ENCODE results near the gene SFI1. TPM values are rescaled to one million over a fixed set of nuclear protein-coding genes. Genes with fewer than 3 reads are reported as not detected.

The SFI1 gene
- total RNA-seq, 4 donors from 2014 or later, result 11.0 to 20.0 (median 16.4) TPM

- H3K9me3 ChIP-seq, result no peaks in the 10 kb centered on the region
- WGBS, 2 donors, result 81 to 93% methylated on average over 2 to 4 of the region's 7 CpGs
Observed at GRCh38 chr22:31607696-31608095, 111.4 kb downstream of the SFI1 start.

GRCh38 chr22:31609716-31610115 lies 113.4 kb downstream of the SFI1 start:
- Histone ChIP-seq H3K27me3 (no peaks in the 10 kb centered on the region), H3K36me3 (peaks cover 0 to 41% (median 0%) of the 10 kb centered on the region in 3 donors), H3K4me1 (peaks cover 0 to 16% (median 0%) of the 10 kb centered on the region in 3 donors), H3K9me3 (no peaks in the 10 kb centered on the region), H3K4me3 (no peak overlapping the region), H3K27ac (no peak overlapping the region)
- no peak for TF ChIP-seq POLR2A (IDR thresholded peaks at IDR 0.05)
- TF ChIP-seq CTCF (IDR thresholded peaks at IDR 0.05), result no peak
- no peak for DNase-seq
- WGBS, 2 donors, result 83 to 94% methylated on average over 3 to 6 of the region's 10 CpGs
- intact Hi-C loops (cut with DNase I), result no loop called here

More at GRCh38 chr22:31607696-31608095, 111.4 kb downstream of the SFI1 start:
- no peaks in the 10 kb centered on the region for H3K27me3 ChIP-seq
- TF ChIP-seq CTCF (IDR thresholded peaks at IDR 0.05) (no peak), POLR2A (IDR thresholded peaks at IDR 0.05) (no peak)
- H3K27ac ChIP-seq, result no peak overlapping the region
- no peak overlapping the region for H3K4me3 ChIP-seq
- no peak for DNase-seq
- intact Hi-C loops (cut with DNase I), result no loop called here
- H3K36me3 ChIP-seq, result peaks cover 0 to 61% (median 5%) of the 10 kb centered on the region in 3 donors
- peaks cover 0 to 9% (median 0%) of the 10 kb centered on the region in 3 donors for H3K4me1 ChIP-seq

GRCh38 chr22:31610611-31611010 lies 114.3 kb downstream of the SFI1 start:
- no peaks in the 10 kb centered on the region for H3K9me3 ChIP-seq
- H3K27ac ChIP-seq, result no peak overlapping the region
- H3K4me1 ChIP-seq, result peaks cover 0 to 25% (median 0%) of the 10 kb centered on the region in 3 donors
- 83% methylated on average over 3 of the region's 6 CpGs; no CpG with 5 or more reads in 1 of the 2 donors for WGBS, 2 donors
- DNase-seq, result no peak
- no peaks in the 10 kb centered on the region for H3K27me3 ChIP-seq
- no peak overlapping the region for H3K4me3 ChIP-seq
- TF ChIP-seq CTCF (IDR thresholded peaks at IDR 0.05) (no peak), POLR2A (IDR thresholded peaks at IDR 0.05) (no peak)
- intact Hi-C loops (cut with DNase I), result no loop called here
- peaks cover 0 to 35% (median 0%) of the 10 kb centered on the region in 3 donors for H3K36me3 ChIP-seq

- H3K9me3 ChIP-seq, result no peaks in the 10 kb centered on the region
- TF ChIP-seq POLR2A (IDR thresholded peaks at IDR 0.05), result no peak
- no peak for TF ChIP-seq CTCF (IDR thresholded peaks at IDR 0.05)
- no peak overlapping the region for H3K27ac ChIP-seq
- intact Hi-C loops (cut with DNase I), result no loop called here
- no peaks in the 10 kb centered on the region for H3K27me3 ChIP-seq
- 59 to 67% methylated on average over 1 to 5 of the region's 16 CpGs for WGBS, 2 donors
- peaks cover 0 to 37% (median 0%) of the 10 kb centered on the region in 3 donors for H3K36me3 ChIP-seq
- no peak for DNase-seq
- H3K4me1 ChIP-seq, result peaks cover 0 to 31% (median 0%) of the 10 kb centered on the region in 3 donors
- no peak overlapping the region for H3K4me3 ChIP-seq
Observed at GRCh38 chr22:31611061-31611760, 114.9 kb downstream of the SFI1 start.

GRCh38 chr22:31612891-31613285 lies 116.6 kb downstream of the SFI1 start:
- TF ChIP-seq CTCF (IDR thresholded peaks at IDR 0.05) (no peak), POLR2A (IDR thresholded peaks at IDR 0.05) (no peak)
- H3K36me3 ChIP-seq, result peaks cover 4 to 49% (median 8%) of the 10 kb centered on the region in 3 donors
- no peak for DNase-seq
- H3K27ac ChIP-seq, result no peak overlapping the region
- intact Hi-C loops (cut with DNase I), result no loop called here
- H3K27me3 ChIP-seq, result no peaks in the 10 kb centered on the region
- H3K9me3 ChIP-seq, result no peaks in the 10 kb centered on the region
- 78 to 100% methylated on average over 2 to 7 of the region's 12 CpGs for WGBS, 2 donors
- no peak overlapping the region for H3K4me3 ChIP-seq
- H3K4me1 ChIP-seq, result peaks cover 0 to 39% (median 0%) of the 10 kb centered on the region in 3 donors

Data from esophagus squamous epithelium (tissue), 5 donors.